Measurements from ENCODE around the gene SFSWAP.

- no peak for TF ChIP-seq EZH2 (IDR thresholded peaks at IDR 0.05; ENCODE audit: insufficient read depth, poor library complexity, severe bottlenecking)
- no peak for TF ChIP-seq EZH2phosphoT487 (IDR thresholded peaks at IDR 0.05; ENCODE audit: insufficient read depth, low read depth)
These were observed 105.6 kb downstream of the SFSWAP start for GRCh38 chr12:131816495-131816894.

Data from GM23248 (cell line).